ENCODE results near the gene CAMK1D.

DNA sequence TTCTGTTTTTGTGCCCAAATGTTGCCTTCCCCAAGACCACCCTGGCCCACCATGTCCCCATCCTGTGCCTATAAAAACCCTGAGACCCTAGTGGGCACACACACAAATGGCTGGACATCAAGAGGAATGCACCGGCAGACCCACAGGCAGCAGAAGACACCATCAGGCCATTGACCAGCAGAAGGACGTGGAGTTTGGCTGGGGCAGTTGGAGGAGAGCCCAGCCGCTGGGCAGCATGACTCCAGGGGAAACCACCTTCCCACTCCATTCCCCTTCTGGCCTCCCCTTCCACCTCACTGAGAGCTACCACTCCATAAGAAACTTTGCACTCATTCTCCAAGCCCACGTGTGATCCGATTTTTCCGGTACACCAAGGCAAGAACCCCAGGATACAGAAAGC is 309.2 kb downstream of the CAMK1D start:
- TF ChIP-seq EZH2 (IDR thresholded peaks at IDR 0.05; ENCODE audit: borderline replicate concordance, control insufficient read depth, low read depth, low read length): no peak
- no peak for TF ChIP-seq POLR2A (IDR thresholded peaks at IDR 0.05; ENCODE audit: low read depth, low read length)

Data from GM12878 (cell line).